Lung (tissue), 12 donors: ENCODE data around the gene MELTF. TPM values are rescaled to one million over a fixed set of nuclear protein-coding genes. Genes with fewer than 3 reads are reported as not detected.

Source experiments
- ATAC-seq: fragments of 200-7000 bp; cut with Tn5 transposase; one replicate; pipeline ENCODE4 v1.9.1; 2020; ENCODE audit warnings: moderate number of reproducible peaks; ENCODE audit not compliant: insufficient read depth, low FRiP score
- DNase-seq, 3 donors: peaks; one replicate each; pipeline ENCODE4 v3.0.0-alpha.2; 2013 to 2017
- H3K27ac ChIP-seq, 2 donors: one replicate each; pipeline ENCODE4 v1.5.1; 2013; ENCODE audit warnings: mild to moderate bottlenecking in 2 of 2, moderate library complexity in 2 of 2, control low read depth in 1 of 2, inconsistent platforms in 1 of 2, low read depth in 1 of 2, low read length in 1 of 2
- H3K27me3 ChIP-seq, 3 donors: one replicate each; pipeline ENCODE4 v1.5.1; 2013; ENCODE audit warnings: low read length in 2 of 3; ENCODE audit not compliant: control insufficient read depth in 3 of 3, insufficient read depth in 3 of 3
- H3K36me3 ChIP-seq, 4 donors: one replicate each; pipeline ENCODE4 v1.5.1; 2013; ENCODE audit warnings: low read length in 4 of 4, mild to moderate bottlenecking in 1 of 4, moderate library complexity in 1 of 4; ENCODE audit not compliant: control insufficient read depth in 4 of 4, insufficient read depth in 4 of 4
- H3K4me1 ChIP-seq, 5 donors: one replicate each; pipeline ENCODE4 v1.5.1; 2013; ENCODE audit warnings: low read length in 5 of 5, mild to moderate bottlenecking in 2 of 5, moderate library complexity in 1 of 5; ENCODE audit not compliant: control insufficient read depth in 5 of 5, insufficient read depth in 5 of 5
- H3K4me3 ChIP-seq: one replicate; pipeline ENCODE4 v1.5.1; 2013; ENCODE audit warnings: mild to moderate bottlenecking, control low read depth, moderate library complexity
- H3K9ac ChIP-seq, 2 donors: one replicate each; pipeline ENCODE4 v1.5.1; 2013; ENCODE audit warnings: low read length in 2 of 2, control low read depth in 1 of 2; ENCODE audit not compliant: insufficient read depth in 1 of 2
- H3K9me3 ChIP-seq, 4 donors: one replicate each; pipeline ENCODE4 v1.5.1; 2013; ENCODE audit warnings: low read length in 3 of 4, mild to moderate bottlenecking in 1 of 4, moderate library complexity in 1 of 4; ENCODE audit not compliant: control insufficient read depth in 4 of 4, insufficient read depth in 3 of 4
- WGBS, 2 donors: extraction: QIAGEN DNeasy Blood & Tissue Kit; methylation state at CpG; one replicate each; pipeline ENCODE4 v1.1.7; 2013; 5-methylcytosine and 5-hydroxymethylcytosine counted together
- polyA plus RNA-seq, 2 donors: library from polyadenylated mRNA; stranded (reverse); fragments of 200-250 nt; gene quantifications; one replicate each; pipeline ENCODE4 v1.2.1, GENCODE V29; 2013
- total RNA-seq, 2 donors: library from RNA; depleted of rRNA in 1 of 2; stranded (reverse); fragments of >200 nt in 1 of 2; gene quantifications; one replicate each; pipeline ENCODE4 v1.2.1, GENCODE V29; 2014 to 2021
- TF ChIP-seq, protein P1 (sequence below): IDR thresholded peaks from 2 replicates; pipeline ENCODE4 v1.5.1; 2012; ENCODE audit warnings: mild to moderate bottlenecking; ENCODE audit errors: control extremely low read depth, extremely low read depth
- donor health status: control.
- donor health status: control.
- donor health status: Bipolar disorder and iron deficiency.
- donor health status: healthy.
- donor health status: DM: yes; HTN: yes; CAD: no.

MELTF gene
- total and polyA plus RNA-seq, 4 donors: 2.6 to 10.6 (median 3.9) TPM

DNA sequence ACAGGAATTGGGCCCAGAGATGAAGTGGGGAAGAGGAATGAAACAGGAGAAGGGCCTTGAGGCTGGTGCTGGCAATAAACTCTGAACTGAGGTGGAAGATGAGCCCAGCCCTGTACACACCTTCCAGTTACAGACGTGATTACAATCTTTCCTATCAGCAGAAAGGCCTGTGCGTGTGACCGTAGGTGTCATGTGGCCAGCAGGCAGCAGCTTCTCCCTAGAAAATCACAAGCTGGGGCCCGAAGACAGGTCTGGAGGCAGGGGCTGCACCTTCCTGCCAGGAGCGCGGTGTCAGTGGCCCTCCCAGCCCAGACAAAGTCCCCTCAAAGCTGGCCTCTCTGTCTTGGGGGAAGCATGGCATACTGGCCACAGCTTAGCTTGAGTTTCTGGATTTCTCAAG is 44.3 kb downstream of the MELTF start:
- no peaks in the 10 kb centered on the region for H3K27me3 ChIP-seq
- WGBS, 2 donors: 85 to 89% methylated on average over 6 of the region's 6 CpGs
- H3K4me3 ChIP-seq: no peak overlapping the region
- H3K27ac ChIP-seq: no peak overlapping the region
- H3K9me3 ChIP-seq: peaks cover 0 to 6% (median 2%) of the 10 kb centered on the region in 4 donors
- ATAC-seq: no peak
- no peaks in the 10 kb centered on the region for H3K4me1 ChIP-seq
- TF ChIP-seq, protein P1, sequence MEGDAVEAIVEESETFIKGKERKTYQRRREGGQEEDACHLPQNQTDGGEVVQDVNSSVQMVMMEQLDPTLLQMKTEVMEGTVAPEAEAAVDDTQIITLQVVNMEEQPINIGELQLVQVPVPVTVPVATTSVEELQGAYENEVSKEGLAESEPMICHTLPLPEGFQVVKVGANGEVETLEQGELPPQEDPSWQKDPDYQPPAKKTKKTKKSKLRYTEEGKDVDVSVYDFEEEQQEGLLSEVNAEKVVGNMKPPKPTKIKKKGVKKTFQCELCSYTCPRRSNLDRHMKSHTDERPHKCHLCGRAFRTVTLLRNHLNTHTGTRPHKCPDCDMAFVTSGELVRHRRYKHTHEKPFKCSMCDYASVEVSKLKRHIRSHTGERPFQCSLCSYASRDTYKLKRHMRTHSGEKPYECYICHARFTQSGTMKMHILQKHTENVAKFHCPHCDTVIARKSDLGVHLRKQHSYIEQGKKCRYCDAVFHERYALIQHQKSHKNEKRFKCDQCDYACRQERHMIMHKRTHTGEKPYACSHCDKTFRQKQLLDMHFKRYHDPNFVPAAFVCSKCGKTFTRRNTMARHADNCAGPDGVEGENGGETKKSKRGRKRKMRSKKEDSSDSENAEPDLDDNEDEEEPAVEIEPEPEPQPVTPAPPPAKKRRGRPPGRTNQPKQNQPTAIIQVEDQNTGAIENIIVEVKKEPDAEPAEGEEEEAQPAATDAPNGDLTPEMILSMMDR: no peak
- no peaks in the 10 kb centered on the region for H3K36me3 ChIP-seq
- no peak overlapping the region for H3K9ac ChIP-seq
- peak in 1 of 3 donors; percentile 1 for DNase-seq

DNA sequence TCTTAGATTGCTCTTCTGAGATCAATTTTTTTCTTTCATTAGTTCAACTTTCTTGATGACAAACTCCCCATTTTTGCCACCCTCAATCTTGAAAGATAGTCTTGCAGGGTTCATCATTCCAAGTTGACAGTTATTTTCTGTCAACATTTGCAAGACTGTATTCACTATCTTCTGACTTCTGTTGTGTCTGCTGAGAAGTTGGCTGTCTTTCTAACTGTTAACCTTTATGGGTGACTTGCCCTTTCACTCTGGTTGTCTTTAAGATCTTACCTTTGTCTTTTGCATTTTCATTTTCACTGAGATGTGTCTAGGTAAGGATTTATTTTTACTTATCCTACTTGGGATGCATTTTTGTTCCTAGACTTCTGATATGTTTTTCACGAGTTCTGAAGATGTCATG is 46.4 kb downstream of the MELTF start:
- Histone ChIP-seq H3K9me3 (peaks cover 0 to 6% (median 2%) of the 10 kb centered on the region in 4 donors), H3K27me3 (no peaks in the 10 kb centered on the region), H3K27ac (no peak overlapping the region), H3K4me1 (peaks cover 0 to 3% (median 0%) of the 10 kb centered on the region in 5 donors), H3K9ac (no peak overlapping the region), H3K36me3 (no peaks in the 10 kb centered on the region), H3K4me3 (no peak overlapping the region)
- ATAC-seq: no peak
- WGBS, 2 donors: 58 to 75% methylated on average over 1 of the region's 1 CpG
- TF ChIP-seq, protein P1: no peak
- DNase-seq: no peak

DNA sequence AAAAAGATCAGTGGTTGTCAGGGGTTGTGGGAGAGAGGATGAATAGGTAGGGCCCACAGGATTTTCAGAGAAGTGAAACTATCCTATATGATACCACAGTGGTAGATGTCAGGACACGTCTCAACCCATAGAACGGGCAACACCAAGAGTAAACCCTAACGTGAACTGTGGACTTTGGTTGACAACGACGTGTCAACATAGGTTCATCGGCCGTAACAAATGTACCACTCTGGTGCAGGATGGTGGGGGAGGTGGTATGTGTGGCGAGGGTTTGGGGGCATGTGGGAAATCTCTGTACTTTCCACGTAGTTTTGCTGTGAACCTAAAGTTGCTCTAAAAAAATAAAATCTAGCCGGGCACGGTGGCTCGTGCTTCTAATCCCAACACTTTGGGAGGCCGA is 48.0 kb downstream of the MELTF start:
- TF ChIP-seq, protein P1: no peak
- Histone ChIP-seq H3K9me3 (peaks cover 0 to 6% (median 2%) of the 10 kb centered on the region in 4 donors), H3K27ac (no peak overlapping the region), H3K36me3 (no peaks in the 10 kb centered on the region), H3K4me3 (no peak overlapping the region), H3K27me3 (no peaks in the 10 kb centered on the region), H3K9ac (no peak overlapping the region), H3K4me1 (peaks cover 0 to 3% (median 0%) of the 10 kb centered on the region in 5 donors)
- ATAC-seq: no peak
- 90 to 97% methylated on average over 13 of the region's 13 CpGs for WGBS, 2 donors
- DNase-seq: no peak

DNA sequence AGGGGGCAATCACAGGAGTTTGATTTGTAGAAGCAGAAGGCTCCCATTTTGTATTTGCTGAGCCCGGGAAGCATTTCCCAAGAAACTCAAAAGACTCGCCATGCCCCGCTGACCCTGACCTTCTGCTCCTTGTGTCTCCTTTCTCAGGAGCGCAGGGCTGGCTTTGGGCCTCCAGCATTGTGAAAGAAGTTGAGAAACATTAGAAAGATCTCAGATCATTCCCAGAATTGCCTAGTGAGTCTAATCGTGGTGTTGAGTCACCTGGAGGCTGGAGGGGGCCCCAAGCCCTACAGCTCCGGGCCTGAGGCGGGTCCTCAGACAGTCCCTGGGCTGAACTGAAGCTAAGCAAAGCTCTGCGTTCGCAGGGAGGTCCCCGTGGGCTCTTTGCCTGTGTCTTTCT is 50.1 kb downstream of the MELTF start:
- Histone ChIP-seq H3K9me3 (peaks cover 0 to 6% (median 2%) of the 10 kb centered on the region in 4 donors), H3K36me3 (no peaks in the 10 kb centered on the region), H3K27ac (no peak overlapping the region), H3K27me3 (no peaks in the 10 kb centered on the region), H3K9ac (no peak overlapping the region), H3K4me3 (no peak overlapping the region), H3K4me1 (peaks cover 0 to 3% (median 0%) of the 10 kb centered on the region in 5 donors)
- peak; percentile 6 for ATAC-seq
- DNase-seq: no peak
- TF ChIP-seq, protein P1: no peak
- 81 to 82% methylated on average over 10 of the region's 10 CpGs for WGBS, 2 donors
